SK-N-MC (cell line): ENCODE results near the gene PLAU.

Experiments used
- EZH2 ChIP-seq: fragments of 200-600 bp; sonication (generic); IDR thresholded peaks from one replicate; pipeline ENCODE4 v1.6.1; 2017; ENCODE audit warnings: antibody characterized with exemption
- FOXP2 ChIP-seq: optimal IDR thresholded peaks from 2 replicates; pipeline ENCODE3; 2011; ENCODE audit warnings: mild to moderate bottlenecking, moderate library complexity; ENCODE audit not compliant: insufficient read depth; ENCODE audit errors: extremely low read length, control extremely low read depth
- POLR2AphosphoS5 ChIP-seq: IDR thresholded peaks from 2 replicates; pipeline ENCODE4 v1.6.1; 2012; ENCODE audit warnings: mild to moderate bottlenecking, low read depth, low read length, borderline replicate concordance

GRCh38 chr10:73890261-73890660, 20.7 kb upstream of the PLAU start:
- TF ChIP-seq EZH2 = no peak
- no peak for TF ChIP-seq POLR2AphosphoS5
- TF ChIP-seq FOXP2 = no peak
